ENCODE measurements around the gene PRXL2C.

Gene PRXL2C

DNA sequence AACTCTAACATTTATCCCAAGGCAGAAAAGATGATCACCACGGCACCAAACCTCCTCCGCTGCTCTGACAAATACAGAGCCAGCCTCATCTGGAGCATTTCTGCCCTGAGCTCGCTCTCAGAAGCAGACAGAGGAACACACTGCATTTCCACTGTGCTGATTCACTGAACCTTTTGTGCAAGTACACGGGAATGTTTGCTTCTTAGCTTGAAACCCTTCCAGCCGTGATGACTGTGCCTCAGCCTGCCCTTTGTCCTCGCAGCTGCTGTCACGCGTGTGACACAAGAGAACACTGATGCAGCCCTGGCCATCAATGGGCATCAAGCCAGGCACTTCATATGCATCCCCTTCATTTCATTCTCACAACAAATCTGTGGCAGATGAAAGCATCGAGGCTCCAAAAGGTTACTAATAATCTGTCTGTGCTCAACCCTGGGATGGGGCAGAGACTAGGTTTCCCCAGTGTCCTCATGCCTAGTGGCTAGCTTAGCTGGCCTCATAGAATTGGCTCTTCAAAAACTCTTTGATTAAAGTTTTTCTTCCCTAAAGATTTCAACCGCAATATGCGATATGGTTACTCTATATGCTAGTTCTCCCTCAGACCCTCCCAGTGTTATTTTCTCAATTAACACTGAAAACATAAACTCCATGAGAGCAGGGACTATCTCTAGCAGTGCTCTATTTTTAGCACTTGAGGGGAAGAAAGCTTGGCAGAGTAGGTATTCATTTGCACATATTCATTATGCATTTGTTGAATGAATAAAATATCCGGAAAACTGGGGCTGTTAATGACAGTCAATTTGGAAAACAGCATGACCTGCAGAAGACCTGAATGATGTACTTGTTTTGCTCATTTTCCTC, 42.8 kb downstream of the PRXL2C start:
- no peak for DNase-seq

DNA sequence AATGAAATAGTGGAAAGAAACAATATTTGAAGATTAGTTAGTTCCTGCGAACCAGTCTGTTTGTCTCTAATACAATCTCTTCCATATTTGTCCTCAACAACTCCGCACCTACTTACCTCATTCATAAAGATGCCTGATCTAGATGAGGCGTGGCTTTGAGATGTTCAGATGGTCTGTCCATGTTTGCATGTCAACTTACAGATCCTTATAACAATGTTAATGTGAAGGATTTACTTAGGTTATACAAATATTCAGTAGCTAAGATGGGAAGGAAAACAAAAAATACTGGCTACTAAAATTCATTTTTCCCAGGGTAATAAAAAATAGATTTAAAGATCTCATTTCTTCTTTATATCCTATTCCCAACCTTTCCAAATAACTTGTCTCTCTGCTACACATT, 43.8 kb downstream of the PRXL2C start:
- no peak for DNase-seq

DNA sequence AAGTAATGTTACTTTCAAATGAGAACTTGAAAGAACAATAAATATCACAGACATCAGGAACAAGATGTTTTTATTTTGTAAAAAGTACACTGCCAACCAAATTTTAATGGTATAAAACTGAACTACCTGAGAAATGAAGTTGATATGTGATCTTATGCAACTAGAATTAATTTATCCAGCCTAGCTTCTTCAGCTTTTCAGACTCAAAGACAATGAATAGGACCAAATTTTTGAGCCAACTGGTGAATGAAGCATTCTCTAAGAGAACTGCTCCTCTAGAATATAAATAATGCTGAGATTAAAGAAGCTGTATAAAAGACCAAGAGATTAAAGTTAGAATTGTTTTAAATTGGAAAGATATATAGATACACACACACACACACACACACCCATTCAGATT, 45.4 kb downstream of the PRXL2C start:
- DNase-seq, result no peak

DNA sequence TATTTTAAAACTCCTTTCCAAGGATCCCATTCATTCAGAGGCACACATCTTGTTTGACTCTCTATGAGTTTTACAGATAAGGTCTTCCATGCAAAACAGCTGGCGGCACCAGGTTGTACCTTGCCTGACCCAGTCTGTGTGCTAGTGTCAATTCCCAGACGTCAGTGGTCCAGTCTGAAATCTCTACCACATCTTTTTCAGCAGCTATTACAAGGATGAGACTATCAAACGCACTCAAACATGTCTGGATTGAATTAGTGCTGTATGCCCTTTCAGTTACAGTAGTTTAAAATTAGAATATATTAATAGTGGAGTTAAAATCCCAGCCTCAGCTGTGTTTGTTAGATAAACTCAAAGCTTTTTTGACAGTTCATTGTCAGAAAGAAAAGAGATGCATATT, 47.1 kb downstream of the PRXL2C start:
- DNase-seq, result no peak

DNA sequence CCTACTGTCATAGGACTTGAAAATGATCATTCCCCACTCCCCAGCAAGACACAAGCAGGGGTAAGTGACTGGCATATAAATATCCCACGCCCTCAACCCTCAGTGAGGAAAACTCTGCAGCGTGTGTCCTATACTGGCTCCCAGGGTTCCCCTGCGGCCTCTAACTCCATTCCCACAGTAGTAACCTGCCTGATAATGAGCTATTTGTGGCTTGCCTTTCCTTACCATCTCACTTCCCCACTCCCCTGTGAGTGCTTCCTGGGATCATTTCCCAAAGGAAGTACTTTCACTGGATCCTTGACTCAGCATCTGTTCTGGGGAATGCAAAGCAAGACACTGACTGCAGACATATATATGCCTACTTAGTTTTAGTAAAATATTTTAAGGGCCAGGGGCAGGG, 49.8 kb downstream of the PRXL2C start:
- no peak for DNase-seq

DNA sequence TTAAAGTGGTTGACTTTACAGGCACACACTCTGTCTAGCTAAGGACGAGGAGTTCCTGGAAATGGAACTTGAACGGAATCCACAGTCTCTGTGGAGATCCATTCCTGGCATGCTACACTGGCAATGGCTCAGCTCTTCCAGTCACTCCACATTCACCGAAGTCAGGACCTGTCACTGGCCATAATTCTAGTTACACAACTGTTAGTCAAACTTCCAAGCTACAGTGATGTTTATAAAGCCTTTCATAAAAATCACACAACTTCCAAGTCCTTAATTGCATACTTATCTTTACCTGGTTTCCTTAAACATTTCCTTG, 51.2 kb downstream of the PRXL2C start:
- no peak for DNase-seq

DNA sequence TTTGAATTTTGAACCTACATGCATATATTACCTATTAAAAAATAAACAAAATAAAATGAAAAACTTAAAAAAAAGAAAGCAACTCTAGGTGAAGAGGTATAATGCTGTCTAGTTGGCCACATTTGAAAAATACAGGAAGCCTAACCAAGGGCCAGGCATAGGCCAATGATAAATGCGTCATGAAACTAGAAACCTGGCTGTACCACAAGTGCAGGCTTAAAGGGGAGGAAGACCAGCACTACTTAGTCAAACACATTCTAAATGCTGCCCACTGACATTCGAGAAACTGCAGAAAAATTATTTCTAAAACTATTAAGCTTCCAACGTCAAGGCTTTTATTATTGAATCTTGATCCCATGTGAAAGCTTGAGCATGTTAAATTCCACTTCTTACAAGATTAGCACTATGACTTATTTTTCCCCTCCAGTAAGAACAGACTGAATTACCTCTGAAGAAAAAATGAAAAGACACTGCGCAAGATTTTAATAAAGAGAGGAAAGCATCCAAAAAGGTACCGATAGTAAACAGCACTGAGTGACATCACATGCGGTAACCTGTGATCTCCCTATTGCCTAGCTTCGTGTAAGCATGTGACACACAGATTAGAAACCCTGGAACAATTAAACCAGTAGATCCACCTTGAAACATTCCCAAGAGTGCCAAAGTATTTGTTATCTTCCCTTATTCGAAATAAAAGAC, 51.7 kb downstream of the PRXL2C start:
- DNase-seq, result no peak

DNA sequence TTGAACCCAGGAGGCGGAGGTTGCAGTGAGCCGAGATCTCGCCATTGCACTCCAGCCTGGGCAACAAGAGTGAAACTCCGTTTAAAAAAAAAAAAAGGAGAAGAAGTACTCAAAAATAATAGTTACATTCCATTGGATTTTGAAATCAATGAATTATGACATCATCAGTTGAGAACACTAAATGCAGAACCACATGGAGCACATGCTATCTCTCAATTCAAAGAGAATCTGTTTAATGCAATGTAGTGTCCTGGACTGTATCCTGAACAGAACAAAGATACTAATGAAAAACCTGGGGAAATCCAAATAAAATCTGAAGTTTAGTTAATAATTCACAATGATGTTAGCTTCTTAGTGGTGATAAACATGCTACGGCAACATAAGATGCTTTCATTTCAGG, 55.8 kb downstream of the PRXL2C start:
- no peak for DNase-seq

DNA sequence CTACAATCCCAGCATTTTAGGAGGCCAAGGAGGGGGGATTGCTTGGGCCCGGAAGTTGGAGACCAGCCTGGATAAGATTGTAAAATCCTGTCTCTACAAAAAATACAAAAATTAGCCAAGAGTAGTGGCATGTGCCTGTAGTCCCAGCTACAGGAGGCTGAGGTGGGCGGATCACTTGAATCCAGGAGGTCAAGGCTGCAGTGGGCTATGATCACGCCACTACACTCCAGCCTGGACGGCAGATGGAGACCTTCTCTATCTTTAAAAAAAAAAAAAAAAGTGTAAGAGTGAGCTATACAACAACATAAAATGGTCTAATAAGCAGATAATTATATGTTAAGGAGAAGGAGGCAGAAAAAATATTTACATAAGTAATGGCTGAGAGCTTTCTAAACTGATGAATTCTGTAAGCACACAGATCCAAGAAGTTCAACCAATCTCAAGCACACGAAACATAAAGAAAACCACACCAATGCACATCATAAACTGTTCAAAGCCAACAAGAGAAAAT, 58.5 kb downstream of the PRXL2C start:
- DNase-seq, result no peak
